ENCODE data around the gene AKNAD1. TPM values are rescaled to one million over a fixed set of nuclear protein-coding genes. Genes with fewer than 3 reads are reported as not detected.

The AKNAD1 gene
- total and polyA plus RNA-seq, 2 of the 8 experiments (the other 6 are each of a cell fraction or from before 2014, with no cell fraction given) = not detected

- TF ChIP-seq SAP30 (IDR thresholded peaks at IDR 0.05; ENCODE audit: insufficient read depth, insufficient replicate concordance, low read length) (no peak), MAX (IDR thresholded peaks at IDR 0.05) (no peak), HDAC6 (IDR thresholded peaks at IDR 0.05; ENCODE audit: low read depth, low read length) (no peak), JUN (IDR thresholded peaks at IDR 0.05; ENCODE audit: low read depth, low read length) (no peak), KDM1A (IDR thresholded peaks at IDR 0.05; ENCODE audit: borderline replicate concordance, low read length) (no peak), USF2 (IDR thresholded peaks at IDR 0.05; ENCODE audit: low read length) (no peak), JUND (IDR thresholded peaks at IDR 0.05; ENCODE audit: low read length) (no peak)
These were observed 11.4 kb downstream of the AKNAD1 start (continued) for GRCh38 chr1:108845446-108845845.
